ENCODE data around the gene ARHGAP12.

The ARHGAP12 gene

GRCh38 chr10:31947144-31947926, 18.7 kb upstream of the ARHGAP12 start:
- no peak overlapping the region for H3K9ac ChIP-seq (ENCODE audit: low read depth, low read length)
- no peaks in the 10 kb centered on the region for H3K27me3 ChIP-seq (ENCODE audit: insufficient read depth, low read length)
- H3K27ac ChIP-seq (ENCODE audit: low read depth, low read length), result no peak overlapping the region
- peaks cover 15% of the 10 kb centered on the region for H3K4me1 ChIP-seq (ENCODE audit: insufficient read depth, low read length)
- 94% methylated on average over 6 of the region's 7 CpGs for WGBS
- H3K9me3 ChIP-seq (ENCODE audit: insufficient read depth, low read depth, low read length), result no peaks in the 10 kb centered on the region
- no peak overlapping the region for H3K4me3 ChIP-seq (ENCODE audit: low read length)
- no peaks in the 10 kb centered on the region for H3K36me3 ChIP-seq (ENCODE audit: insufficient read depth, low read length)

- H3K27me3 ChIP-seq (ENCODE audit: insufficient read depth, low read length), result no peaks in the 10 kb centered on the region
- no peaks in the 10 kb centered on the region for H3K36me3 ChIP-seq (ENCODE audit: insufficient read depth, low read length)
- no peak overlapping the region for H3K4me3 ChIP-seq (ENCODE audit: low read length)
- 84% methylated on average over 1 of the region's 1 CpG for WGBS
- peaks cover 24% of the 10 kb centered on the region for H3K4me1 ChIP-seq (ENCODE audit: insufficient read depth, low read length)
- H3K9ac ChIP-seq (ENCODE audit: low read depth, low read length), result no peak overlapping the region
- no peaks in the 10 kb centered on the region for H3K9me3 ChIP-seq (ENCODE audit: insufficient read depth, low read depth, low read length)
- peak overlapping the region; percentile 58 for H3K27ac ChIP-seq (ENCODE audit: low read depth, low read length)
Measured at GRCh38 chr10:31945392-31945791, 16.8 kb upstream of the ARHGAP12 start.

GRCh38 chr10:31944071-31944433, 15.4 kb upstream of the ARHGAP12 start:
- WGBS, result 93% methylated on average over 3 of the region's 3 CpGs
- Histone ChIP-seq H3K36me3 (ENCODE audit: insufficient read depth, low read length) (no peaks in the 10 kb centered on the region), H3K4me3 (ENCODE audit: low read length) (no peak overlapping the region), H3K27me3 (ENCODE audit: insufficient read depth, low read length) (no peaks in the 10 kb centered on the region), H3K4me1 (ENCODE audit: insufficient read depth, low read length) (peaks cover 35% of the 10 kb centered on the region), H3K9ac (ENCODE audit: low read depth, low read length) (no peak overlapping the region), H3K27ac (ENCODE audit: low read depth, low read length) (no peak overlapping the region), H3K9me3 (ENCODE audit: insufficient read depth, low read depth, low read length) (no peaks in the 10 kb centered on the region)

GRCh38 chr10:31942892-31943291, 14.3 kb upstream of the ARHGAP12 start:
- no peak overlapping the region for H3K27ac ChIP-seq (ENCODE audit: low read depth, low read length)
- no peak overlapping the region for H3K9ac ChIP-seq (ENCODE audit: low read depth, low read length)
- peaks cover 35% of the 10 kb centered on the region for H3K4me1 ChIP-seq (ENCODE audit: insufficient read depth, low read length)
- H3K9me3 ChIP-seq (ENCODE audit: insufficient read depth, low read depth, low read length), result no peaks in the 10 kb centered on the region
- H3K36me3 ChIP-seq (ENCODE audit: insufficient read depth, low read length), result no peaks in the 10 kb centered on the region
- H3K4me3 ChIP-seq (ENCODE audit: low read length), result no peak overlapping the region
- 99% methylated on average over 4 of the region's 4 CpGs for WGBS
- no peaks in the 10 kb centered on the region for H3K27me3 ChIP-seq (ENCODE audit: insufficient read depth, low read length)

GRCh38 chr10:31942435-31942834, 13.8 kb upstream of the ARHGAP12 start:
- H3K27me3 ChIP-seq (ENCODE audit: insufficient read depth, low read length), result no peaks in the 10 kb centered on the region
- H3K4me3 ChIP-seq (ENCODE audit: low read length), result no peak overlapping the region
- H3K4me1 ChIP-seq (ENCODE audit: insufficient read depth, low read length), result peaks cover 35% of the 10 kb centered on the region
- no peaks in the 10 kb centered on the region for H3K36me3 ChIP-seq (ENCODE audit: insufficient read depth, low read length)
- no peak overlapping the region for H3K27ac ChIP-seq (ENCODE audit: low read depth, low read length)
- H3K9me3 ChIP-seq (ENCODE audit: insufficient read depth, low read depth, low read length), result no peaks in the 10 kb centered on the region
- no peak overlapping the region for H3K9ac ChIP-seq (ENCODE audit: low read depth, low read length)
- WGBS, result 88% methylated on average over 1 of the region's 1 CpG

- no peak overlapping the region for H3K9ac ChIP-seq (ENCODE audit: low read depth, low read length)
- H3K4me3 ChIP-seq (ENCODE audit: low read length), result no peak overlapping the region
- H3K9me3 ChIP-seq (ENCODE audit: insufficient read depth, low read depth, low read length), result no peaks in the 10 kb centered on the region
- peaks cover 35% of the 10 kb centered on the region for H3K4me1 ChIP-seq (ENCODE audit: insufficient read depth, low read length)
- H3K27ac ChIP-seq (ENCODE audit: low read depth, low read length), result peak overlapping the region; percentile 53; the same call in 1 of the 2 replicates
- no peaks in the 10 kb centered on the region for H3K36me3 ChIP-seq (ENCODE audit: insufficient read depth, low read length)
- no peaks in the 10 kb centered on the region for H3K27me3 ChIP-seq (ENCODE audit: insufficient read depth, low read length)
- WGBS, result 71% methylated on average over 7 of the region's 7 CpGs
Measured at GRCh38 chr10:31940839-31941653, 12.4 kb upstream of the ARHGAP12 start.

- Histone ChIP-seq H3K27ac (ENCODE audit: low read depth, low read length) (peak overlapping the region; percentile 53; the same call in 1 of the 2 replicates), H3K36me3 (ENCODE audit: insufficient read depth, low read length) (no peaks in the 10 kb centered on the region), H3K27me3 (ENCODE audit: insufficient read depth, low read length) (no peaks in the 10 kb centered on the region), H3K9ac (ENCODE audit: low read depth, low read length) (no peak overlapping the region), H3K4me3 (ENCODE audit: low read length) (no peak overlapping the region), H3K9me3 (ENCODE audit: insufficient read depth, low read depth, low read length) (no peaks in the 10 kb centered on the region), H3K4me1 (ENCODE audit: insufficient read depth, low read length) (peaks cover 30% of the 10 kb centered on the region)
- WGBS, result 92% methylated on average over 4 of the region's 4 CpGs
Measured at GRCh38 chr10:31939797-31940708, 11.4 kb upstream of the ARHGAP12 start.

GRCh38 chr10:31937371-31937770, 8.7 kb upstream of the ARHGAP12 start:
- H3K4me1 ChIP-seq (ENCODE audit: insufficient read depth, low read length), result peaks cover 20% of the 10 kb centered on the region
- no peak overlapping the region for H3K4me3 ChIP-seq (ENCODE audit: low read length)
- no peaks in the 10 kb centered on the region for H3K9me3 ChIP-seq (ENCODE audit: insufficient read depth, low read depth, low read length)
- no peaks in the 10 kb centered on the region for H3K27me3 ChIP-seq (ENCODE audit: insufficient read depth, low read length)
- no peaks in the 10 kb centered on the region for H3K36me3 ChIP-seq (ENCODE audit: insufficient read depth, low read length)
- H3K27ac ChIP-seq (ENCODE audit: low read depth, low read length), result no peak overlapping the region
- H3K9ac ChIP-seq (ENCODE audit: low read depth, low read length), result no peak overlapping the region
- 94% methylated on average over 9 of the region's 9 CpGs for WGBS

GRCh38 chr10:31936933-31937332, 8.3 kb upstream of the ARHGAP12 start:
- H3K27ac ChIP-seq (ENCODE audit: low read depth, low read length), result no peak overlapping the region
- 95% methylated on average over 5 of the region's 5 CpGs for whole genome bisulfite sequencing

GRCh38 chr10:31936086-31936485, 7.5 kb upstream of the ARHGAP12 start:
- 100% methylated on average over 1 of the region's 1 CpG for WGBS
- no peak overlapping the region for H3K4me3 ChIP-seq (ENCODE audit: low read length)

More at GRCh38 chr10:31936933-31937332, 8.3 kb upstream of the ARHGAP12 start:
- H3K9me3 ChIP-seq (ENCODE audit: insufficient read depth, low read depth, low read length), result no peaks in the 10 kb centered on the region
- no peaks in the 10 kb centered on the region for H3K27me3 ChIP-seq (ENCODE audit: insufficient read depth, low read length)
- H3K4me3 ChIP-seq (ENCODE audit: low read length), result no peak overlapping the region
- no peaks in the 10 kb centered on the region for H3K36me3 ChIP-seq (ENCODE audit: insufficient read depth, low read length)
- no peak overlapping the region for H3K9ac ChIP-seq (ENCODE audit: low read depth, low read length)
- peaks cover 20% of the 10 kb centered on the region for H3K4me1 ChIP-seq (ENCODE audit: insufficient read depth, low read length)

More at GRCh38 chr10:31936086-31936485, 7.5 kb upstream of the ARHGAP12 start:
- Histone ChIP-seq H3K27me3 (ENCODE audit: insufficient read depth, low read length) (no peaks in the 10 kb centered on the region), H3K36me3 (ENCODE audit: insufficient read depth, low read length) (no peaks in the 10 kb centered on the region), H3K9me3 (ENCODE audit: insufficient read depth, low read depth, low read length) (no peaks in the 10 kb centered on the region), H3K27ac (ENCODE audit: low read depth, low read length) (no peak overlapping the region), H3K4me1 (ENCODE audit: insufficient read depth, low read length) (peaks cover 18% of the 10 kb centered on the region), H3K9ac (ENCODE audit: low read depth, low read length) (no peak overlapping the region)
